H1 (cell line): Measurements from ENCODE around the gene FREM1. TPM values are rescaled to one million over a fixed set of nuclear protein-coding genes. Genes with fewer than 3 reads are reported as not detected.

Experiments
- CTCF ChIA-PET: fragments of 300-600 bp; sonication (Branson Sonifier 250); formaldehyde crosslinking; loops from one replicate; lab custom pipeline; 2021; ENCODE audit not compliant: partially characterized antibody; lab: Charles Lee
- POLR2A ChIA-PET: fragments of 300-600 bp; sonication (Branson Sonifier 250); formaldehyde crosslinking; loops from one replicate; lab custom pipeline; 2021; ENCODE audit warnings: inconsistent platforms; ENCODE audit not compliant: partially characterized antibody; lab: Charles Lee
- DNase-seq, 2 experiments: peaks; one replicate each; pipeline versions ENCODE4 v3.0.0 to v3.0.0-alpha.2; 2010 to 2022; ENCODE audit warnings: low spot score in 2 of 2, low read depth in 1 of 2, mixed read lengths in 1 of 2
- FAIRE-seq: peaks from 2 replicates; lab custom pipeline; 2011; peaks lifted over from hg19 to GRCh38; lab: Jason Lieb, UNC
- H2AFZ ChIP-seq: 2 replicates; pipeline ENCODE4 v1.8.1; 2012; ENCODE audit warnings: low read length, inconsistent platforms
- H2AK5ac ChIP-seq: 2 replicates; pipeline ENCODE4 v1.6.1; 2013; ENCODE audit warnings: low read depth, low read length
- H2BK120ac ChIP-seq: replicated peaks from 2 replicates; pipeline ENCODE3; 2013; ENCODE audit warnings: low read depth, low read length, inconsistent platforms
- H2BK12ac ChIP-seq: 2 replicates; pipeline ENCODE4 v1.6.1; 2013; ENCODE audit warnings: low read depth, low read length
- H2BK15ac ChIP-seq: 2 replicates; pipeline ENCODE4 v1.6.1; 2013; ENCODE audit warnings: low read length
- H2BK20ac ChIP-seq: 2 replicates; pipeline ENCODE4 v1.6.1; 2013; ENCODE audit warnings: low read length
- H2BK5ac ChIP-seq: 2 replicates; pipeline ENCODE4 v1.6.1; 2013; ENCODE audit warnings: low read depth, low read length
- H3K14ac ChIP-seq: 2 replicates; pipeline ENCODE4 v1.6.1; 2013; ENCODE audit warnings: inconsistent platforms; ENCODE audit not compliant: insufficient read length
- H3K18ac ChIP-seq: 2 replicates; pipeline ENCODE4 v1.6.1; 2013; ENCODE audit warnings: low read length; ENCODE audit errors: extremely low read depth
- H3K23ac ChIP-seq: 2 replicates; pipeline ENCODE4 v1.6.1; 2013; ENCODE audit warnings: inconsistent platforms; ENCODE audit not compliant: insufficient read length
- H3K23me2 ChIP-seq: 2 replicates; pipeline ENCODE4 v1.6.1; 2013; ENCODE audit warnings: low read depth, low read length
- H3K27ac ChIP-seq: 2 replicates; pipeline ENCODE4 v1.6.1; 2011; ENCODE audit warnings: low read depth, low read length, inconsistent platforms
- H3K27me3 ChIP-seq, 4 experiments: replicated peaks in 1 of 4; 1 replicate in 1 of 4; 2 replicates in 3 of 4; pipeline versions ENCODE4 v1.6.1 to v1.8.1; 2011 to 2013; ENCODE audit warnings: low read length in 3 of 4, mild to moderate bottlenecking in 3 of 4, inconsistent platforms in 2 of 4, mixed read lengths in 2 of 4, moderate library complexity in 1 of 4; ENCODE audit not compliant: control insufficient read depth in 3 of 4, insufficient read depth in 3 of 4; ENCODE audit errors: extremely low read depth in 1 of 4
- H3K36me3 ChIP-seq, 4 experiments: 2 replicates each; pipeline versions ENCODE4 v1.6.1 to v1.8.1; 2011 to 2013; ENCODE audit warnings: mild to moderate bottlenecking in 4 of 4, low read length in 3 of 4, moderate library complexity in 2 of 4, control low read depth in 1 of 4, inconsistent platforms in 1 of 4; ENCODE audit not compliant: insufficient read depth in 4 of 4, control insufficient read depth in 2 of 4
- H3K4ac ChIP-seq: replicated peaks from 2 replicates; pipeline ENCODE3; 2013; ENCODE audit warnings: low read length, low read depth, mixed read lengths, inconsistent platforms; ENCODE audit not compliant: insufficient read length
- H3K4me1 ChIP-seq, 4 experiments: replicated peaks in 1 of 4; 1 replicate in 1 of 4; 2 replicates in 3 of 4; pipeline versions ENCODE4 v1.6.1 to v1.8.1; 2011 to 2013; ENCODE audit warnings: low read length in 3 of 4, inconsistent platforms in 2 of 4, mixed read lengths in 1 of 4; ENCODE audit not compliant: insufficient read depth in 4 of 4, control insufficient read depth in 3 of 4
- H3K4me2 ChIP-seq, 2 experiments: 2 replicates each; pipeline versions ENCODE4 v1.6.1 to v1.8.1; 2011 to 2013; ENCODE audit warnings: low read depth in 2 of 2, low read length in 2 of 2, control low read depth in 1 of 2, inconsistent platforms in 1 of 2, mild to moderate bottlenecking in 1 of 2; ENCODE audit not compliant: insufficient read depth in 1 of 2
- H3K4me3 ChIP-seq, 4 experiments: fragments of 200-600, 300-600 bp in 1 of 4; sonication (generic), shearing (Covaris generic), sonication (Bioruptor Twin) in 1 of 4; 2 replicates each; pipeline versions ENCODE4 v1.5.1 to v1.8.1; 2011 to 2016; ENCODE audit warnings: low read length in 4 of 4, low read depth in 3 of 4, control low read depth in 2 of 4, inconsistent platforms in 2 of 4, mild to moderate bottlenecking in 2 of 4, mixed read lengths in 1 of 4, moderate library complexity in 1 of 4; ENCODE audit not compliant: insufficient read depth in 2 of 4; ENCODE audit errors: extremely low read depth in 1 of 4
- H3K56ac ChIP-seq: replicated peaks from 2 replicates; pipeline ENCODE3; 2013; ENCODE audit warnings: low read depth, mild to moderate bottlenecking, mixed read lengths, low read length, inconsistent platforms; ENCODE audit not compliant: insufficient read length
- H3K79me1 ChIP-seq: 2 replicates; pipeline ENCODE4 v1.6.1; 2013; ENCODE audit warnings: low read depth, low read length, control low read depth
- H3K79me2 ChIP-seq, 2 experiments: 2 replicates each; pipeline versions ENCODE4 v1.6.1 to v1.8.1; 2012 to 2013; ENCODE audit warnings: low read length in 2 of 2, mild to moderate bottlenecking in 2 of 2, inconsistent platforms in 1 of 2; ENCODE audit not compliant: insufficient read depth in 2 of 2, control insufficient read depth in 1 of 2
- H3K9ac ChIP-seq, 4 experiments: replicated peaks in 1 of 4; 1 replicate in 1 of 4; 2 replicates in 3 of 4; pipeline versions ENCODE4 v1.6.1 to v1.8.1; 2011 to 2013; ENCODE audit warnings: low read depth in 3 of 4, low read length in 3 of 4, control low read depth in 2 of 4, mild to moderate bottlenecking in 2 of 4, moderate library complexity in 2 of 4, inconsistent platforms in 1 of 4; ENCODE audit errors: extremely low read depth in 1 of 4
- H3K9me3 ChIP-seq, 2 experiments: 2 replicates each; pipeline versions ENCODE4 v1.6.1 to v1.8.1; 2012 to 2013; ENCODE audit warnings: mild to moderate bottlenecking in 2 of 2, moderate library complexity in 2 of 2, control low read depth in 1 of 2, inconsistent platforms in 1 of 2, low read depth in 1 of 2, low read length in 1 of 2, mixed read lengths in 1 of 2; ENCODE audit not compliant: insufficient read depth in 2 of 2
- H4K20me1 ChIP-seq, 2 experiments: replicated peaks in 1 of 2; 2 replicates each; pipeline versions ENCODE3 to v1.8.1; 2011 to 2013; ENCODE audit warnings: inconsistent platforms in 2 of 2, low read length in 2 of 2, mild to moderate bottlenecking in 1 of 2; ENCODE audit not compliant: insufficient read depth in 2 of 2, control insufficient read depth in 1 of 2
- H4K5ac ChIP-seq: 2 replicates; pipeline ENCODE4 v1.6.1; 2013; ENCODE audit warnings: low read length, low read depth, mixed read lengths, inconsistent platforms; ENCODE audit not compliant: insufficient read length
- H4K8ac ChIP-seq: 2 replicates; pipeline ENCODE4 v1.8.0; 2013; ENCODE audit warnings: mild to moderate bottlenecking, moderate library complexity, low read length, inconsistent platforms; ENCODE audit not compliant: insufficient read depth; ENCODE audit errors: extremely low read depth
- H4K91ac ChIP-seq: replicated peaks from 2 replicates; pipeline ENCODE3; 2013; ENCODE audit warnings: low read length, mixed read lengths, inconsistent platforms; ENCODE audit not compliant: insufficient read length
- CBX8 ChIP-seq: fragments of 300-800, 300-1000 bp; sonication (generic); IDR thresholded peaks from 2 replicates; pipeline ENCODE4 v1.7.1; 2016; ENCODE audit warnings: low read depth, low read length, borderline replicate concordance
- CREB1 ChIP-seq: IDR thresholded peaks from 2 replicates; pipeline ENCODE4 v1.6.1; 2012; ENCODE audit warnings: inconsistent platforms
- CTCF ChIP-seq, 3 experiments: IDR thresholded peaks; 1 replicate in 2 of 3; 2 replicates in 1 of 3; pipeline versions ENCODE4 v1.5.1 to v1.6.1; 2011; ENCODE audit warnings: low read length in 3 of 3, mild to moderate bottlenecking in 3 of 3, inconsistent platforms in 2 of 3, low read depth in 1 of 3, moderate library complexity in 1 of 3; ENCODE audit not compliant: insufficient read depth in 1 of 3; ENCODE audit errors: control extremely low read depth in 1 of 3
- E2F6 ChIP-seq: IDR thresholded peaks from 2 replicates; pipeline ENCODE4 v1.6.1; 2012; ENCODE audit warnings: inconsistent platforms
- EZH2 ChIP-seq: fragments of 200-600 bp; sonication (generic); IDR thresholded peaks from 2 replicates; pipeline ENCODE4 v1.7.1; 2012; ENCODE audit warnings: low read depth, mild to moderate bottlenecking, moderate library complexity, low read length, inconsistent platforms; ENCODE audit not compliant: severe bottlenecking
- GABPA ChIP-seq: IDR thresholded peaks from 2 replicates; pipeline ENCODE4 v1.6.1; 2011; ENCODE audit warnings: mild to moderate bottlenecking, low read length, moderate library complexity, borderline replicate concordance; ENCODE audit not compliant: insufficient read depth
- JUND ChIP-seq: IDR thresholded peaks from 2 replicates; pipeline ENCODE4 v1.6.1; 2011; ENCODE audit warnings: mild to moderate bottlenecking, improper control_type of control experiment, low read length
- NANOG ChIP-seq: IDR thresholded peaks from 2 replicates; pipeline ENCODE4 v1.6.1; 2011; ENCODE audit warnings: low read length, low read depth, mild to moderate bottlenecking, inconsistent platforms; ENCODE audit not compliant: insufficient read depth, poor library complexity, severe bottlenecking
- SP4 ChIP-seq: IDR thresholded peaks from 2 replicates; pipeline ENCODE4 v1.6.1; 2012; ENCODE audit warnings: low read length, inconsistent platforms
- USF2 ChIP-seq: IDR thresholded peaks from 2 replicates; pipeline ENCODE4 v1.6.1; 2011; ENCODE audit warnings: low read length, improper control_type of control experiment
- YY1 ChIP-seq: IDR thresholded peaks from 2 replicates; pipeline ENCODE4 v1.6.1; 2011; ENCODE audit warnings: low read depth, mild to moderate bottlenecking, low read length
- polyA plus RNA-seq, 7 experiments: library from polyadenylated mRNA; depleted of rRNA in 3 of 7; stranded (reverse) in 5 of 7; unstranded in 2 of 7; fragments of >200 nt in 5 of 7; fragments of 200-250 nt in 2 of 7; gene quantifications; 1 replicate in 5 of 7; 2 replicates in 1 of 7; 4 replicates in 1 of 7; pipeline versions ENCODE4 v1.2.1 to v1.2.3, GENCODE V29; 2011 to 2013; ENCODE audit warnings: missing spikeins in 2 of 7, mixed read lengths in 2 of 7
- total RNA-seq: library from RNA; stranded (reverse); fragmentation: NEBNext Ultra II Directional; extraction: Animal tissue kit (Norgen Biotek cat#: 25700); gene quantifications from 2 replicates; pipeline ENCODE4 v1.2.1, GENCODE V29; 2021

Gene FREM1
- total and polyA plus RNA-seq, 2 of the 8 experiments (the other 6 are each of a cell fraction or from before 2014, with no cell fraction given) = 2.6 to 3.1 TPM

- FAIRE-seq = no peak
- Histone ChIP-seq H3K36me3 (no peaks in the 10 kb centered on the region), H4K5ac (no peak overlapping the region), H2BK20ac (no peak overlapping the region), H3K79me2 (no peaks in the 10 kb centered on the region), H2AK5ac (no peak overlapping the region), H3K14ac (no peak overlapping the region), H3K4ac (no peak overlapping the region), H3K4me2 (no peak overlapping the region), H3K9me3 (no peaks in the 10 kb centered on the region), H3K18ac (no peak overlapping the region), H4K20me1 (no peaks in the 10 kb centered on the region), H2BK12ac (no peak overlapping the region), H2BK5ac (no peak overlapping the region), H4K8ac (no peak overlapping the region), H3K56ac (no peak overlapping the region), H3K27me3 (no peaks in the 10 kb centered on the region), H3K4me3 (no peak overlapping the region), H3K4me1 (peaks cover 2 to 7% (median 3%) of the 10 kb centered on the region in 4 experiments; a peak in 3 of 7 replicates), H2BK120ac (no peak overlapping the region), H2BK15ac (no peak overlapping the region), H3K23ac (no peak overlapping the region), H3K23me2 (no peaks in the 10 kb centered on the region), H3K27ac (no peak overlapping the region), H3K79me1 (no peaks in the 10 kb centered on the region), H2AFZ (no peak overlapping the region), H4K91ac (no peak overlapping the region), H3K9ac (no peak overlapping the region)
- ChIA-PET CTCF (interaction anchor here (0.6 kb wide), 1 partner anchor 305 kb away, joined by 4 read pairs; no protein-coding TSS in a partner anchor), POLR2A (no interaction called here)
- no peak for DNase-seq
- TF ChIP-seq CTCF (IDR thresholded peaks at IDR 0.05; ENCODE audit: control extremely low read depth in 1 of 3, insufficient read depth in 1 of 3, low read depth in 1 of 3, low read length in 3 of 3) (no peak), GABPA (no peak), JUND (no peak), YY1 (no peak), CBX8 (no peak), EZH2 (no peak), CREB1 (no peak), USF2 (no peak), NANOG (no peak), E2F6 (no peak), SP4 (no peak)
Measured at GRCh38 chr9:14747111-14747510, 163.1 kb downstream of the FREM1 start.
